Activated naive CD8-positive, alpha-beta T cell (primary cell): Measurements from ENCODE around the gene ZNF880.
A peak's percentile ranks its signal among the peaks of the same experiment; 100 is the strongest.
"Not testable (repeated sequence)": the region's sequence is repeated elsewhere in the genome, so short reads cannot be mapped to it uniquely, and the experiment has no call there.

Source experiments
- H3K27ac Mint-ChIP-seq: one replicate; pipeline ENCODE4 v1.8.0; 2021; ENCODE audit warnings: mixed read lengths
- H3K27me3 Mint-ChIP-seq: one replicate; pipeline ENCODE4 v1.8.0; 2021; ENCODE audit warnings: mixed read lengths
- H3K36me3 Mint-ChIP-seq: one replicate; pipeline ENCODE4 v1.8.0; 2021; ENCODE audit warnings: mixed read lengths
- H3K4me1 Mint-ChIP-seq: one replicate; pipeline ENCODE4 v1.8.0; 2021; ENCODE audit warnings: low read depth, mixed read lengths
- H3K4me3 Mint-ChIP-seq: one replicate; pipeline ENCODE4 v1.8.0; 2021; ENCODE audit warnings: mild to moderate bottlenecking, mixed read lengths
- H3K9me3 Mint-ChIP-seq: one replicate; pipeline ENCODE4 v1.8.0; 2021; ENCODE audit warnings: low read depth, mixed read lengths

Gene ZNF880

GRCh38 chr19:52369559-52370340 lies at the start of gene ZNF880:
TSS of gene ZNF880 (plus strand) at chr19:52369923. CDS start at chr19:52369966, 43 bp downstream.
- Mint-ChIP-seq H3K4me1 (peaks cover 13% of the 10 kb centered on the region), H3K36me3 (peaks cover 44% of the 10 kb centered on the region), H3K27ac (peak within 1 kb of the TSS; percentile 95), H3K4me3 (peak within 1 kb of the TSS; percentile 91), H3K9me3 (peaks cover 19% of the 10 kb centered on the region), H3K27me3 (no peaks in the 10 kb centered on the region)

DNA sequence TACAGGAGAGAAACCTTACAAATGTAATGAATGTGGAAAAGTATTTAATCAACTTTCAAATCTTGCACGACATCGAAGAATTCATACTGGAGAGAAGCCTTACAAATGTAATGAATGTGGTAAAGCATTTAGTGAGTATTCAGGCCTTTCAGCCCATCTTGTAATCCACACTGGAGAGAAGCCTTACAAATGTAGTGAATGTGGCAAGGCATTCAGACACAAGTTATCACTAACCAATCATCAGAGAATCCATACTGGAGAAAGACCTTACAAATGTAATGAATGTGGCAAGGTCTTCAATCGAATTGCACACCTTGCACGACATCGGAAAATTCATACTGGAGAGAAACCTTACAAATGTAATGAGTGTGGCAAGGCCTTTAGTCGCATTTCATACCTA lies 47.3 kb upstream of the ZNF880 start:
- peaks cover 61% of the 10 kb centered on the region for H3K36me3 Mint-ChIP-seq
- H3K27me3 Mint-ChIP-seq: no peaks in the 10 kb centered on the region
- no peaks in the 10 kb centered on the region for H3K4me1 Mint-ChIP-seq
- no peak overlapping the region for H3K27ac Mint-ChIP-seq
- peaks cover 39% of the 10 kb centered on the region for H3K9me3 Mint-ChIP-seq
- H3K4me3 Mint-ChIP-seq: no peak overlapping the region

DNA sequence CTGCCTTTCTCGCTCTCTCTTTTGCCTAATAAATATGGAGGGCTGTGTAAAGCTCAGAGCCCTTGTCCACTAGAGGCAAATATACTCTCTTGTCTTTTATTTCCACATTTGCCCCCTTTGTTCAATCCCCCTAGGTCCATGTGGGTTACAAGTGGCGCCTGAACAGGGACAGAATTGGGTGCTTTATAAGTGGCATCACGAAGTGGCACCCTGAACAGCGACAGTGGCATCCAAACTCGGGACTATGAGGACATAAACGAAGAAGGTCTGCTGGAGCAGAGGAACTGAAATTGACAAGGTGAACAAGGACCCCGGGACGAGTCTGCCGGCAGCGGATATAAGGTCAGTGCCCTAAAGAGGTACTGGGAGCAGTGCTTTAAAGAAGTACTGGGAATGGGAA lies 38.0 kb upstream of the ZNF880 start:
- no peak overlapping the region for H3K4me3 Mint-ChIP-seq
- H3K36me3 Mint-ChIP-seq: peaks cover 23% of the 10 kb centered on the region
- H3K27ac Mint-ChIP-seq: no peak overlapping the region
- H3K4me1 Mint-ChIP-seq: peaks cover 6% of the 10 kb centered on the region
- H3K27me3 Mint-ChIP-seq: no peaks in the 10 kb centered on the region
- H3K9me3 Mint-ChIP-seq: peaks cover 2% of the 10 kb centered on the region

DNA sequence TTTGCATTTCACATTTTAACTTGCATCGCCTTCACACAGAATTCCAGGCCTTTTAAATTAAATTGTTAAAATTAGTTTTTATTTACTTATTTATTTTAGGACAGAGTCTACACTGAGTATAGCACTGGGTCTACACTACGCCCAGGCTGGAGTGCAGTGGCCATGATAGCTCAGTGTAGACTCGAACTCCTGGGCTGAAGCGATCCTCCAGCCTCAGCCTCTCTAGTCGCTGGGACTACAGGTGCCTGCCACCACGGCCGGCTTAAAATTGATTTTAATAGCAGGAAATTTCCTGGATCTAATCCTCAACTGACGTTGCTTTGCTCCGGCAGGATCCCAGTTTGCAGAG lies 34.0 kb upstream of the ZNF880 start:
- Mint-ChIP-seq H3K36me3 (peaks cover 28% of the 10 kb centered on the region), H3K27me3 (no peaks in the 10 kb centered on the region)

GRCh38 chr19:52336117-52336790 lies 33.5 kb upstream of the ZNF880 start, which contains the start of gene ZNF610:
TSS of gene ZNF610 (plus strand) at chr19:52336243. CDS start at chr19:52349173, 12,930 bp downstream.
- H3K4me3 Mint-ChIP-seq: peak within 1 kb of the TSS; percentile 96
- H3K27me3 Mint-ChIP-seq: no peaks in the 10 kb centered on the region
- peaks cover 28% of the 10 kb centered on the region for H3K36me3 Mint-ChIP-seq

More for the DNA sequence above, 34.0 kb upstream of the ZNF880 start:
- peak overlapping the region; percentile 93 for H3K27ac Mint-ChIP-seq
- H3K9me3 Mint-ChIP-seq: peaks cover 4% of the 10 kb centered on the region
- peak overlapping the region; percentile 96 for H3K4me3 Mint-ChIP-seq
- peaks cover 13% of the 10 kb centered on the region for H3K4me1 Mint-ChIP-seq

DNA sequence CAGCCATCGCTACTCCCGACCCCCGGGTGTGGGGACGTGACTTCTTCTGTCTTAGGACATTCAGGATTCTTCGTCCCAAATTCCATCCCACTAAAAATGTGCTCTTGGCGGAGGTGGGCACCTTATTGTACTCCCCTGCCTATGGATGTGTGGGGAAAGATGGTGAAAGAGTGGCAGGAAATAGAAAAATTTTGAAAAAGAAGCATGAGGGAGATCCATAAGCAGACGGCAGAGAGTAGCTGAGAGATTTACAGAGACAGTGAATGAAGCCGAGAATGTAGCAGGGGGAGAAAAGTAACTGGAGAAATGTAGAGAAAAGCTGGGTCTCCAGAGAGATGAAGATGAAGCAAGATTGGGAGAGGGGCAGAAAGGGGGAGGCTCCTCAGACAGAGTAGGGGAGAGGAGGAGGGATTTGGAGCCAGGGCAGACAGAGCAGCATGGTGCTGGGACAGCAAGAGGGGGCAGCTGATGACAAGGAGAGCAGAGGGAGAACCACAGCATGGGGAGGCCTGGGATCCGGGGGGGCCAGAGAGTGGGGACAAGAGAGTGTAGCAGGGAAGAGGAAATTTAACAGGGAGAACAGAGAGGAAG lies 32.8 kb upstream of the ZNF880 start:
- Mint-ChIP-seq H3K4me1 (peaks cover 13% of the 10 kb centered on the region), H3K27me3 (no peaks in the 10 kb centered on the region), H3K4me3 (peak overlapping the region; percentile 96), H3K27ac (peak overlapping the region; percentile 94), H3K36me3 (peaks cover 25% of the 10 kb centered on the region), H3K9me3 (peaks cover 4% of the 10 kb centered on the region)

More at GRCh38 chr19:52336117-52336790, 33.5 kb upstream of the ZNF880 start, which contains the start of gene ZNF610:
- peak within 1 kb of the TSS; percentile 94 for H3K27ac Mint-ChIP-seq
- peaks cover 4% of the 10 kb centered on the region for H3K9me3 Mint-ChIP-seq
- peaks cover 13% of the 10 kb centered on the region for H3K4me1 Mint-ChIP-seq

DNA sequence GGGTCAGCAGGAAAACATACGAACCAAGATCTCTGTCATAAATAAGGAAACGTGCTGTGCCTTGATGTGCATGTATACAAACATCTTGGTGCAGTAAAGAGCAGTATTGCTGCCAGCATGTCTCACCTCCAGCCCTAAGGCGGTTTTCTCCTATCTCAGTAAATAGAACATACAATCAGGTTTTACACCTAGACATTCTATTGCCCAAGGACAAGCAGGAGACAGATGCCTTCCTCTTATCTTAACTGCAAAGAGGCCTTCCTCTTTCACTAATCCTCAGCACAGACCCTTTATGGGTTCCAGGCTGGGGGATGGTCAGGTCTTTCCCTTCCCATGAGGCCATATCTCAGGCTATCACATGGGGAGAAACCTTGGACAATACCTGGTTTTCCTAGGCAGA lies 30.7 kb upstream of the ZNF880 start:
- Mint-ChIP-seq H3K4me1 (peaks cover 13% of the 10 kb centered on the region), H3K36me3 (peaks cover 16% of the 10 kb centered on the region)
- not testable (repeated sequence) for H3K9me3 Mint-ChIP-seq, H3K27me3 Mint-ChIP-seq, H3K27ac Mint-ChIP-seq, H3K4me3 Mint-ChIP-seq

- Mint-ChIP-seq H3K9me3 (peaks cover 4% of the 10 kb centered on the region), H3K27ac (no peak overlapping the region), H3K4me1 (no peaks in the 10 kb centered on the region), H3K4me3 (no peak overlapping the region), H3K36me3 (peaks cover 15% of the 10 kb centered on the region), H3K27me3 (no peaks in the 10 kb centered on the region)
Measured at GRCh38 chr19:52343548-52343947, 26.2 kb upstream of the ZNF880 start.

- Mint-ChIP-seq H3K4me3 (no peak overlapping the region), H3K4me1 (no peaks in the 10 kb centered on the region), H3K36me3 (peaks cover 20% of the 10 kb centered on the region), H3K27ac (no peak overlapping the region), H3K9me3 (peaks cover 4% of the 10 kb centered on the region), H3K27me3 (no peaks in the 10 kb centered on the region)
Measured at GRCh38 chr19:52345162-52345561, 24.6 kb upstream of the ZNF880 start.

DNA sequence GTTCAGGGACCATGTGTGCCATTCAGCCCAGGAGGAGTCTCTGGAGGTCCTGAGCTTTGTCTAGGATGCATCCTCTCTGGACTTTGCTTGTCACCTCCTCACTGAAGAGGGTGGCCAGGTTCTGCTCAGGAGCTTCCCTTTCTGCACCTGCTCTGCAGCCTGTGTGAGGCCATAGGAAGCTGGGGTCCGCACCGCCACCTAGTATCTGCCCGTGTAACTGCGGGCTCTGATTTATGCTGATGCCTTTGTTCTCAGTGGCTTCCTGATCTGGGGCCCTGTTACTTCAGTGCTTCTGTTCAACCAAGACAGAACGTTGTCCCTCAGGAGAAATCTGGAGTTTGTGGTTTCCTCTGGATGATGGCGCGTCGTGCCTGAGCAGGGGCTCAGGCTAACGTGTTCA lies 18.2 kb upstream of the ZNF880 start:
- Mint-ChIP-seq H3K27ac (no peak overlapping the region), H3K36me3 (peaks cover 58% of the 10 kb centered on the region), H3K4me3 (no peak overlapping the region), H3K4me1 (no peaks in the 10 kb centered on the region), H3K9me3 (peaks cover 26% of the 10 kb centered on the region), H3K27me3 (no peaks in the 10 kb centered on the region)

GRCh38 chr19:52366414-52366824 lies 3.3 kb upstream of the ZNF880 start:
- H3K9me3 Mint-ChIP-seq: peaks cover 20% of the 10 kb centered on the region
- H3K27ac Mint-ChIP-seq: no peak overlapping the region
- H3K36me3 Mint-ChIP-seq: peaks cover 42% of the 10 kb centered on the region
- H3K27me3 Mint-ChIP-seq: no peaks in the 10 kb centered on the region
- H3K4me1 Mint-ChIP-seq: peaks cover 13% of the 10 kb centered on the region
- H3K4me3 Mint-ChIP-seq: no peak overlapping the region

GRCh38 chr19:52370341-52370710 lies 603 bp downstream of the ZNF880 start:
- H3K27ac Mint-ChIP-seq: peak overlapping the region; percentile 95
- H3K27me3 Mint-ChIP-seq: no peaks in the 10 kb centered on the region
- peaks cover 18% of the 10 kb centered on the region for H3K9me3 Mint-ChIP-seq
- peak overlapping the region; percentile 91 for H3K4me3 Mint-ChIP-seq
- H3K4me1 Mint-ChIP-seq: peaks cover 13% of the 10 kb centered on the region
- peaks cover 45% of the 10 kb centered on the region for H3K36me3 Mint-ChIP-seq

DNA sequence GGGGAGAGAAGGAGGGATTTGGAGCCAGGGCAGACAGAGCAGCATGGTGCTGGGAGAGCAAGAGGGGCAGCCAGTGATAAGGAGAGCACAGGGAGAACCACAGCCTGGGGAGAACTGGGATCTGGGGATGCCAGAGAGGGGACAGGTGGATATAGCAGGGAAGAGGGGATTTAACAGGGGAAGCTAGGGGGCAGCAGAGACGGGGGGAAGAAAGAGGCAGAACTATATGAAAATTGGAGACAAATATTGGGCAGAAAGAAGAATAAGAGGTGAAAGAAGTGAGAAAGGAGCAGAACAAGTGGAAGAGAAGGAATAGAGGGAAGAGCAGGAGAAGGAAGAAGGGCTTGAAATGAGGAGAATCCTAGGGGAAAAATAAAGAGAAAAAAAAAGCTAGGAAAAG lies 21.4 kb downstream of the ZNF880 start:
- no peak overlapping the region for H3K4me3 Mint-ChIP-seq
- H3K4me1 Mint-ChIP-seq: no peaks in the 10 kb centered on the region
- H3K27ac Mint-ChIP-seq: no peak overlapping the region
- H3K27me3 Mint-ChIP-seq: no peaks in the 10 kb centered on the region
- peaks cover 23% of the 10 kb centered on the region for H3K9me3 Mint-ChIP-seq
- peaks cover 23% of the 10 kb centered on the region for H3K36me3 Mint-ChIP-seq

DNA sequence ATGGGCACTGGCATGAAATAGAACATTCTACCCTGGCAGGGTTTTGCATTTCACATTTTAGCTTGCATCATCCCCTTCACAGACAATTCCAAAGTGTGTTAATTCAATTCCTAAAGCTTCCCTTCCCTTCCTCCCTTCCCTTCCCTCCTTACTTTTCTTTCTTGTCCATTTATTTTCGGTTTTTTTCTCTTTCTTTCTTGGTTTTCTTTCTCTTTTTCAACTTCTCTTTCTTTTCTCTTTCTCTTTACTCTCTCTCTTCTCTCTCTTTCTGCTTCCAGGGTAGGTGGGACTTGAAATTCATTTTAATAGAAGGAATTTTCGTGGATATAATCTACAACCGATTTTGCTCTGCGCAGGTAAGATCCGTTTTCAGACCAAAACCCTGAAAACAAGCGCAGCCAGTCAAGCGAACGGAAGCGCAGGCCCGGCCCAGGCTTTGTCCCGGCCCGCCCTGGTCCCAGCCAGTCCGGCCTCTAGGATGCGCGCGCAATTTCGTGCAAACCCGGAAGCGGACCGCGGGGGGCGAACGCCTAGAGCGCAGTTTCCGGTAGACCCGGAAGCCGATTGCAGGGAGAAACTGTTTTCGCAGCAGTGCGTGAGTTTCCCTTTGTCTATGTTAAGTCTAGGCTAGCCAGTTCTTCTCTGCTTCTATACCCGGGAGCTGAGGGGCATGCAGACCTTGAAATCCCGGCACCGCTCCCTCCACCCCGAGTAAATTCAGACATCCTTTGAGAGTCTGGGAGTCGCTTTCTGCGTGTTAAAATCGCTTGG lies 27.8 kb downstream of the ZNF880 start, which contains the start of gene ZNF528:
ZNF528 (plus strand) TSS at position 540 of the 771 bp plus-strand sequence. CDS start 4,165 bp downstream, outside the sequence.
- Mint-ChIP-seq H3K9me3 (peaks cover 17% of the 10 kb centered on the region), H3K36me3 (peaks cover 49% of the 10 kb centered on the region), H3K27ac (peak within 1 kb of the TSS; percentile 82), H3K4me3 (peak within 1 kb of the TSS; percentile 89), H3K4me1 (peaks cover 14% of the 10 kb centered on the region), H3K27me3 (no peaks in the 10 kb centered on the region)
